ENCODE data around the gene EZR. TPM values are rescaled to one million over a fixed set of nuclear protein-coding genes. Genes with fewer than 3 reads are reported as not detected.

The EZR gene
- total and polyA plus RNA-seq, 2 donors (not counting 1 experiment from before 2014, with no cell fraction given), result 227 to 945 TPM

DNA sequence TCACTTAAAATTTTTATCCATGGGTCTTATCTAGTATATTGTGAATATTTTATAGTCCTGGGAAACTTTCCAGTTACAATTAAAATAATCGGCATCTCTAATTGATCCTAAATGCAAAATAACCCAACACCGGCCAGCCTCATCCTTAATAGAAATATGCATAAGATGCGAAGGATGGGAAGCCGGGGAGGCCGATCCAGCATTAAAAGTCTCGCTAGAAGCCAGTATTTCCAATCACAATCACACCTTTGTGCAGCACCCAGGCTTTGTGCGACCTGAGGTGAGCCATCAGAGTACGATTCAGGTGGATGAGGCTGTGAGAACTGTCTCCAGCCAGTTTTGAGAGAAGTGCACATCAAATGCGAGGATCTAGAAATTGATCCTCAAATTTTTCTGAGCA is 65.4 kb downstream of the EZR start:
- ChIA-PET POLR2A (no interaction called here), CTCF (interaction anchor here (1.0 kb wide), 1 partner anchor 219 kb away, joined by 3 read pairs; no protein-coding TSS in a partner anchor)
- Mint-ChIP-seq H3K4me3 (no peak overlapping the region), H3K27ac (no peak overlapping the region), H3K27me3 (no peaks in the 10 kb centered on the region), H3K4me1 (peaks cover 6% of the 10 kb centered on the region), H3K9me3 (ENCODE audit: insufficient read depth) (no peaks in the 10 kb centered on the region)
- ATAC-seq (ENCODE audit: low read depth), result no peak
- no peak for DNase-seq
- H3K27me3 ChIP-seq (replicated peaks in 1 of 4; ENCODE audit: control extremely low read depth in 1 of 4, control insufficient read depth in 3 of 4, insufficient read depth in 4 of 4, low read length in 3 of 4), result no peaks in the 10 kb centered on the region
- H3K27ac ChIP-seq (ENCODE audit: low read length in 2 of 2), result no peak overlapping the region
- intact Hi-C loops (cut with micrococcal nuclease), result no loop called here
- H2AFZ ChIP-seq (ENCODE audit: insufficient read depth, low read depth, low read length, poor library complexity, severe bottlenecking), result no peak overlapping the region
- no peak overlapping the region for H3K4me3 ChIP-seq (ENCODE audit: control extremely low read depth in 1 of 5, extremely low read depth in 1 of 5, insufficient read depth in 1 of 5, low read depth in 2 of 5, low read length in 4 of 5)
- no peak overlapping the region for H3K9ac ChIP-seq (ENCODE audit: low read length)
- H3K79me2 ChIP-seq (ENCODE audit: control insufficient read depth, insufficient read depth, low read length), result no peaks in the 10 kb centered on the region
- TF ChIP-seq, protein P1, sequence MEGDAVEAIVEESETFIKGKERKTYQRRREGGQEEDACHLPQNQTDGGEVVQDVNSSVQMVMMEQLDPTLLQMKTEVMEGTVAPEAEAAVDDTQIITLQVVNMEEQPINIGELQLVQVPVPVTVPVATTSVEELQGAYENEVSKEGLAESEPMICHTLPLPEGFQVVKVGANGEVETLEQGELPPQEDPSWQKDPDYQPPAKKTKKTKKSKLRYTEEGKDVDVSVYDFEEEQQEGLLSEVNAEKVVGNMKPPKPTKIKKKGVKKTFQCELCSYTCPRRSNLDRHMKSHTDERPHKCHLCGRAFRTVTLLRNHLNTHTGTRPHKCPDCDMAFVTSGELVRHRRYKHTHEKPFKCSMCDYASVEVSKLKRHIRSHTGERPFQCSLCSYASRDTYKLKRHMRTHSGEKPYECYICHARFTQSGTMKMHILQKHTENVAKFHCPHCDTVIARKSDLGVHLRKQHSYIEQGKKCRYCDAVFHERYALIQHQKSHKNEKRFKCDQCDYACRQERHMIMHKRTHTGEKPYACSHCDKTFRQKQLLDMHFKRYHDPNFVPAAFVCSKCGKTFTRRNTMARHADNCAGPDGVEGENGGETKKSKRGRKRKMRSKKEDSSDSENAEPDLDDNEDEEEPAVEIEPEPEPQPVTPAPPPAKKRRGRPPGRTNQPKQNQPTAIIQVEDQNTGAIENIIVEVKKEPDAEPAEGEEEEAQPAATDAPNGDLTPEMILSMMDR (IDR thresholded peaks at IDR 0.05), result no peak
- no peak for TF ChIP-seq EZH2 (IDR thresholded peaks at IDR 0.05; ENCODE audit: borderline replicate concordance, insufficient read depth, low read depth, low read length, poor library complexity, severe bottlenecking)
- no peaks in the 10 kb centered on the region for H3K36me3 ChIP-seq (replicated peaks in 1 of 2; ENCODE audit: control extremely low read depth in 1 of 2, control insufficient read depth in 1 of 2, extremely low read depth in 1 of 2, insufficient read depth in 2 of 2, low read length in 1 of 2)
- no peaks in the 10 kb centered on the region for H3K9me3 ChIP-seq (ENCODE audit: control extremely low read depth in 1 of 3, control insufficient read depth in 2 of 3, insufficient read depth in 1 of 3, low read length in 2 of 3)
- H3K4me1 ChIP-seq (ENCODE audit: control insufficient read depth in 2 of 2, insufficient read depth in 2 of 2, low read length in 2 of 2), result peaks cover 7 to 9% of the 10 kb centered on the region in 2 donors
- no peaks in the 10 kb centered on the region for H4K20me1 ChIP-seq (ENCODE audit: control insufficient read depth, insufficient read depth, low read length, poor library complexity, severe bottlenecking)
- WGBS (ENCODE audit: insufficient coverage), result 98% methylated on average over 7 of the region's 9 CpGs
- no peak overlapping the region for H3K4me2 ChIP-seq (replicated peaks; ENCODE audit: low read depth, low read length, poor library complexity, severe bottlenecking)

DNA sequence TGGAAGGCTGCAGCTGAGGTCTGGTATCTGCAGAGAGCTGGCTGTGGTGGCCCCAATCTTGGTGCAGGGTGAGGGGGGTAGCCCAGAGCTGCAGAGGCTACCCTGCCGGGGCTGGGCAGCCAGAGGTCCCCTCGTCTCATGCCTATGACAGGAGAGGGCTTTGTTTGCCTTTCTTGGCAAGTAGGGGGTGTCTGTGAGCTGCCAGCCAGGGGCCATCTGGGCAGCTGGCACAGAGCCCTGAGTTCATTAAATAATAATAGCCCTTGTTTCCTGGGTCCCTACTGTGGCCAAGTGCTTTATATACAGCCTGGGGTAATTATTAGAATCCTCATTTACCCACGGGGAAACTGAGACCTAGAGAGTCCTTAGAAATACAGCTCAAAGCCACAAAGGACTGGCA is 66.6 kb downstream of the EZR start:
- Histone ChIP-seq H3K4me1 (ENCODE audit: control insufficient read depth in 2 of 2, insufficient read depth in 2 of 2, low read length in 2 of 2) (peaks cover 7 to 9% of the 10 kb centered on the region in 2 donors), H3K36me3 (replicated peaks in 1 of 2; ENCODE audit: control extremely low read depth in 1 of 2, control insufficient read depth in 1 of 2, extremely low read depth in 1 of 2, insufficient read depth in 2 of 2, low read length in 1 of 2) (no peaks in the 10 kb centered on the region), H3K4me2 (replicated peaks; ENCODE audit: low read depth, low read length, poor library complexity, severe bottlenecking) (peak overlapping the region; percentile 25), H3K9me3 (ENCODE audit: control extremely low read depth in 1 of 3, control insufficient read depth in 2 of 3, insufficient read depth in 1 of 3, low read length in 2 of 3) (no peaks in the 10 kb centered on the region), H2AFZ (ENCODE audit: insufficient read depth, low read depth, low read length, poor library complexity, severe bottlenecking) (no peak overlapping the region), H3K27me3 (replicated peaks in 1 of 4; ENCODE audit: control extremely low read depth in 1 of 4, control insufficient read depth in 3 of 4, insufficient read depth in 4 of 4, low read length in 3 of 4) (no peaks in the 10 kb centered on the region), H4K20me1 (ENCODE audit: control insufficient read depth, insufficient read depth, low read length, poor library complexity, severe bottlenecking) (no peaks in the 10 kb centered on the region), H3K9ac (ENCODE audit: low read length) (no peak overlapping the region), H3K27ac (ENCODE audit: low read length in 2 of 2) (no peak overlapping the region), H3K79me2 (ENCODE audit: control insufficient read depth, insufficient read depth, low read length) (no peaks in the 10 kb centered on the region), H3K4me3 (ENCODE audit: control extremely low read depth in 1 of 5, extremely low read depth in 1 of 5, insufficient read depth in 1 of 5, low read depth in 2 of 5, low read length in 4 of 5) (no peak overlapping the region)
- peaks cover 6% of the 10 kb centered on the region for H3K4me1 Mint-ChIP-seq
- ATAC-seq (ENCODE audit: low read depth) (peak; percentile 47), DNase-seq (peak; percentile 45)
- POLR2A ChIA-PET, result interaction anchor here (0.6 to 0.7 kb wide), 3 partner anchors 35 to 201 kb away, joined by 3 to 6 read pairs (median 5); no protein-coding TSS in a partner anchor
- no peak overlapping the region for H3K4me3 Mint-ChIP-seq
- WGBS (ENCODE audit: insufficient coverage), result 75% methylated on average over 2 of the region's 3 CpGs
- H3K27ac Mint-ChIP-seq, result no peak overlapping the region
- H3K9me3 Mint-ChIP-seq (ENCODE audit: insufficient read depth), result no peaks in the 10 kb centered on the region
- CTCF ChIA-PET, result interaction anchor here (0.9 to 1.3 kb wide), 5 partner anchors 37 to 220 kb away, joined by 3 to 8 read pairs (median 4); no protein-coding TSS in a partner anchor
- intact Hi-C loops (cut with micrococcal nuclease), result no loop called here
- TF ChIP-seq, protein P1 (IDR thresholded peaks at IDR 0.05), result no peak
- TF ChIP-seq EZH2 (IDR thresholded peaks at IDR 0.05; ENCODE audit: borderline replicate concordance, insufficient read depth, low read depth, low read length, poor library complexity, severe bottlenecking), result no peak
- no peaks in the 10 kb centered on the region for H3K27me3 Mint-ChIP-seq
